GM12874 (cell line): ENCODE measurements around the gene SETDB2.

Experiments used
- CTCF ChIP-seq: IDR thresholded peaks from 2 replicates; pipeline ENCODE4 v1.5.1; 2011; ENCODE audit warnings: low read depth, mild to moderate bottlenecking, control low read depth, low read length, moderate library complexity; ENCODE audit not compliant: insufficient read depth

SETDB2 gene

GRCh38 chr13:49444524-49445395, 686 bp downstream of the SETDB2 start:
- TF ChIP-seq CTCF: no peak

GRCh38 chr13:49446473-49446872, 2.4 kb downstream of the SETDB2 start:
- no peak for TF ChIP-seq CTCF

- no peak for TF ChIP-seq CTCF
Observed at GRCh38 chr13:49448753-49449152, 4.7 kb downstream of the SETDB2 start.

GRCh38 chr13:49450105-49450819, 6.2 kb downstream of the SETDB2 start:
- TF ChIP-seq CTCF: no peak

GRCh38 chr13:49452725-49453457, 8.8 kb downstream of the SETDB2 start:
- TF ChIP-seq CTCF: no peak

GRCh38 chr13:49453465-49453864, 9.4 kb downstream of the SETDB2 start:
- TF ChIP-seq CTCF: no peak

GRCh38 chr13:49454388-49455006, 10.4 kb downstream of the SETDB2 start:
- no peak for TF ChIP-seq CTCF
